OCI-LY7 (cell line): ENCODE results near the gene MZB1. TPM values are rescaled to one million over a fixed set of nuclear protein-coding genes. Genes with fewer than 3 reads are reported as not detected.
A peak's percentile ranks its signal among the peaks of the same experiment; 100 is the strongest.

ENCODE experiments used
- Bru-seq: library from RNA; stranded (reverse); fragments of 400-500 nt; gene quantifications from one replicate; lab custom pipeline; 2021; lab: Mats Ljungman, UMichigan
- BruChase-seq, 2 experiments: library from RNA; stranded (reverse); fragments of 400-500 nt; gene quantifications; one replicate each; lab custom pipeline; 2021; lab: Mats Ljungman, UMichigan
- BruUV-seq: library from RNA; stranded (reverse); fragments of 400-500 nt; replicated peaks from 2 replicates; lab custom pipeline; 2021; lab: Mats Ljungman, UMichigan
- CTCF ChIA-PET: fragments of 300-600 bp; sonication (Branson Sonifier 250); formaldehyde crosslinking; loops from one replicate; lab custom pipeline; 2022; ENCODE audit warnings: antibody characterized with exemption; ENCODE audit not compliant: unreplicated experiment; lab: Charles Lee
- POLR2A ChIA-PET: fragments of 300-600 bp; sonication (Branson Sonifier 250); formaldehyde crosslinking; loops from one replicate; lab custom pipeline; 2022; ENCODE audit warnings: antibody characterized with exemption; lab: Charles Lee
- DNase-seq: peaks from one replicate; pipeline ENCODE4 v3.0.0-alpha.2; 2015; ENCODE audit warnings: low spot score
- H2AFZ ChIP-seq: fragments of 200-600 bp; sonication (generic), shearing (Covaris generic); 2 replicates; pipeline ENCODE4 v1.6.1; 2014; ENCODE audit warnings: mild to moderate bottlenecking, antibody characterized with exemption, low read length, moderate library complexity
- H3K27ac ChIP-seq: fragments of 200-600 bp; sonication (generic); 2 replicates; pipeline ENCODE4 v1.5.1; 2014; ENCODE audit warnings: mixed run types, low read depth, mild to moderate bottlenecking, moderate library complexity, low read length, inconsistent platforms; ENCODE audit not compliant: poor library complexity, severe bottlenecking
- H3K36me3 ChIP-seq: fragments of 200-600 bp; sonication (generic); 2 replicates; pipeline ENCODE4 v1.6.1; 2014; ENCODE audit warnings: mild to moderate bottlenecking, antibody characterized with exemption, low read length, moderate library complexity, mixed read lengths; ENCODE audit not compliant: insufficient read depth
- H3K4me1 ChIP-seq: fragments of 200-600 bp; sonication (generic); 2 replicates; pipeline ENCODE4 v1.5.1; 2014; ENCODE audit warnings: mild to moderate bottlenecking, low read length; ENCODE audit not compliant: insufficient read depth, poor library complexity, severe bottlenecking
- H3K4me2 ChIP-seq: fragments of 200-600 bp; sonication (generic); 2 replicates; pipeline ENCODE4 v1.6.1; 2014; ENCODE audit warnings: mild to moderate bottlenecking, low read length
- H3K4me3 ChIP-seq: fragments of 200-600 bp; sonication (generic); 2 replicates; pipeline ENCODE4 v1.5.1; 2014; ENCODE audit warnings: mild to moderate bottlenecking, low read depth, low read length; ENCODE audit not compliant: poor library complexity, severe bottlenecking
- H3K79me2 ChIP-seq: fragments of 200-600 bp; sonication (generic); 2 replicates; pipeline ENCODE4 v1.6.1; 2016; ENCODE audit warnings: low read depth, mild to moderate bottlenecking, low read length, moderate library complexity, mixed read lengths; ENCODE audit not compliant: insufficient read depth
- H3K9me2 ChIP-seq: fragments of 200-600 bp; sonication (generic); 2 replicates; pipeline ENCODE4 v1.6.1; 2016; ENCODE audit warnings: mild to moderate bottlenecking, low read length, mixed read lengths; ENCODE audit not compliant: insufficient read depth
- H3K9me3 ChIP-seq: fragments of 200-600 bp; sonication (generic); 2 replicates; pipeline ENCODE4 v1.6.1; 2014; ENCODE audit warnings: mild to moderate bottlenecking, mixed run types, low read length, mixed read lengths
- H4K20me1 ChIP-seq: fragments of 200-600 bp; sonication (generic); 2 replicates; pipeline ENCODE4 v1.6.1; 2014; ENCODE audit warnings: mild to moderate bottlenecking, antibody characterized with exemption, low read length, moderate library complexity, mixed read lengths; ENCODE audit not compliant: insufficient read depth
- EZH2phosphoT487 ChIP-seq: fragments of 200-600 bp; sonication (generic); IDR thresholded peaks from 2 replicates; pipeline ENCODE4 v1.6.1; 2018; ENCODE audit warnings: low read depth, borderline replicate concordance, mild to moderate bottlenecking, mixed run types, antibody characterized with exemption, low read length, moderate library complexity, mixed read lengths
- intact Hi-C: fragments of 100-400 bp; cut with micrococcal nuclease; formaldehyde crosslinking; loops from one replicate; pipeline ENCODE4 v1.10.0; 2022; ENCODE audit not compliant: unreplicated experiment
- long read RNA-seq: library from polyadenylated mRNA; stranded (forward); transcript quantifications from one replicate; pipeline ENCODE4 v2.0.0, GENCODE V29; 2022
- total RNA-seq, 2 experiments: library from RNA; depleted of rRNA in 1 of 2; stranded (reverse); fragments of >200 nt in 1 of 2; shearing (Covaris generic) in 1 of 2; gene quantifications; 2 replicates each; pipeline ENCODE4 v1.2.3, GENCODE V29; 2014 to 2022
- TF ChIP-seq, protein P1 (sequence below): fragments of 200-600 bp; sonication (generic); conservative IDR thresholded peaks from 2 replicates; pipeline ENCODE4 v1.5.1; 2014; ENCODE audit warnings: mild to moderate bottlenecking, antibody characterized with exemption, low read length, moderate library complexity, mixed read lengths

MZB1 gene, protein sequence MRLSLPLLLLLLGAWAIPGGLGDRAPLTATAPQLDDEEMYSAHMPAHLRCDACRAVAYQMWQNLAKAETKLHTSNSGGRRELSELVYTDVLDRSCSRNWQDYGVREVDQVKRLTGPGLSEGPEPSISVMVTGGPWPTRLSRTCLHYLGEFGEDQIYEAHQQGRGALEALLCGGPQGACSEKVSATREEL
- total RNA-seq (2014; rRNA removed; shearing (Covaris generic)) (1,014 and 1,052 TPM in 2 replicates), total RNA-seq (2022) (727 and 819 TPM in 2 replicates), Bru-seq, nascent RNA (percentile 99 among the genes with signal in this experiment), BruChase-seq, experiment 1, labeled RNA remaining after a 6-hour chase (percentile 99 among the genes with signal in this experiment), BruChase-seq, experiment 2, labeled RNA remaining after a 2-hour chase (percentile 99 among the genes with signal in this experiment)
- long read RNA-seq, transcript MZB1-203 (3 exons, 1,887 nt), result major isoform, 349 of 826 reads
- long read RNA-seq, transcript MZB1-202 (4 exons, 988 nt), result minor isoform, 25 of 826 reads
- long read RNA-seq, transcript MZB1-201 (4 exons, 825 nt), result minor isoform, 224 of 826 reads
- long read RNA-seq, transcript MZB1-207 (2 exons, 839 nt), result minor isoform, 30 of 826 reads
- long read RNA-seq, partial matches to known transcripts, result 27 of 826 reads
- long read RNA-seq, other reads (novel, unspliced or antisense), result 150 of 826 reads

- Histone ChIP-seq H3K4me1 (peaks cover 68% of the 10 kb centered on the region), H3K36me3 (peaks cover 55% of the 10 kb centered on the region), H3K4me2 (peak within 1 kb of the TSS; percentile 99), H2AFZ (no peak within 1 kb of the TSS), H3K4me3 (peak within 1 kb of the TSS; percentile 79), H3K9me2 (no peaks in the 10 kb centered on the region), H3K79me2 (peaks cover 75% of the 10 kb centered on the region), H4K20me1 (peaks cover 7% of the 10 kb centered on the region; the same call in 1 of the 2 replicates), H3K27ac (peak within 1 kb of the TSS; percentile 90), H3K9me3 (no peaks in the 10 kb centered on the region)
- TF ChIP-seq, protein P1, sequence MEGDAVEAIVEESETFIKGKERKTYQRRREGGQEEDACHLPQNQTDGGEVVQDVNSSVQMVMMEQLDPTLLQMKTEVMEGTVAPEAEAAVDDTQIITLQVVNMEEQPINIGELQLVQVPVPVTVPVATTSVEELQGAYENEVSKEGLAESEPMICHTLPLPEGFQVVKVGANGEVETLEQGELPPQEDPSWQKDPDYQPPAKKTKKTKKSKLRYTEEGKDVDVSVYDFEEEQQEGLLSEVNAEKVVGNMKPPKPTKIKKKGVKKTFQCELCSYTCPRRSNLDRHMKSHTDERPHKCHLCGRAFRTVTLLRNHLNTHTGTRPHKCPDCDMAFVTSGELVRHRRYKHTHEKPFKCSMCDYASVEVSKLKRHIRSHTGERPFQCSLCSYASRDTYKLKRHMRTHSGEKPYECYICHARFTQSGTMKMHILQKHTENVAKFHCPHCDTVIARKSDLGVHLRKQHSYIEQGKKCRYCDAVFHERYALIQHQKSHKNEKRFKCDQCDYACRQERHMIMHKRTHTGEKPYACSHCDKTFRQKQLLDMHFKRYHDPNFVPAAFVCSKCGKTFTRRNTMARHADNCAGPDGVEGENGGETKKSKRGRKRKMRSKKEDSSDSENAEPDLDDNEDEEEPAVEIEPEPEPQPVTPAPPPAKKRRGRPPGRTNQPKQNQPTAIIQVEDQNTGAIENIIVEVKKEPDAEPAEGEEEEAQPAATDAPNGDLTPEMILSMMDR, result no peak
- TF ChIP-seq EZH2phosphoT487, result no peak
- no TSS peak for BruUV-seq
- POLR2A ChIA-PET, result interaction anchor here (0.9 to 1.4 kb wide), 3 partner anchors 8 to 48 kb away, joined by 3 to 5 read pairs (median 4); no protein-coding TSS in a partner anchor
- DNase-seq, result peak; percentile 95
- CTCF ChIA-PET, result interaction anchor here (0.6 to 2.2 kb wide), 4 partner anchors 13 to 255 kb away, joined by 3 to 12 read pairs (median 4); partner anchors contain the start of gene SPATA24
- intact Hi-C loops, result loop anchor here (1.0 to 5.0 kb wide), 3 partner anchors 48 to 813 kb away; partner anchors contain the start of gene HSPA9
Observed at GRCh38 chr5:139389701-139390638, at the start of gene MZB1. Gene MZB1 (minus strand): TSS chr5:139389913. CDS start chr5:139389856, 57 bp downstream.

- BruUV-seq, result no TSS peak
Observed at GRCh38 chr5:139439013-139439903, 49.5 kb upstream of the MZB1 start, which contains the start of gene DNAJC18. Gene DNAJC18 (minus strand): TSS chr5:139439525. CDS start chr5:139439445, 80 bp downstream.

More at GRCh38 chr5:139439013-139439903, 49.5 kb upstream of the MZB1 start, which contains the start of gene DNAJC18:
- ChIA-PET CTCF (interaction anchor here (0.6 kb wide), 2 partner anchors 15 to 24 kb away, joined by 4 read pairs; no protein-coding TSS in a partner anchor), POLR2A (interaction anchor here (0.6 to 1.5 kb wide), 10 partner anchors 10 to 339 kb away, joined by 3 to 6 read pairs (median 3); no protein-coding TSS in a partner anchor)
- Histone ChIP-seq H3K4me2 (peak within 1 kb of the TSS; percentile 79), H3K9me2 (no peaks in the 10 kb centered on the region), H3K4me1 (peaks cover 21% of the 10 kb centered on the region), H3K27ac (peak within 1 kb of the TSS; percentile 52), H2AFZ (peak within 1 kb of the TSS; percentile 94), H3K36me3 (no peaks in the 10 kb centered on the region), H3K9me3 (no peaks in the 10 kb centered on the region), H3K79me2 (no peaks in the 10 kb centered on the region), H3K4me3 (peak within 1 kb of the TSS; percentile 80), H4K20me1 (no peaks in the 10 kb centered on the region)
- TF ChIP-seq, protein P1, result no peak
- TF ChIP-seq EZH2phosphoT487, result no peak
- intact Hi-C loops, result no loop called here
- DNase-seq, result peak; percentile 88
